Measurements from ENCODE around the gene CUBN.

CUBN gene

GRCh38 chr10:16984242-16984641 is 145.4 kb downstream of the CUBN start:
- no peak for DNase-seq

GRCh38 chr10:16976803-16977202 is 152.8 kb downstream of the CUBN start:
- no peak for DNase-seq

GRCh38 chr10:16975188-16975587 is 154.4 kb downstream of the CUBN start:
- no peak for DNase-seq

GRCh38 chr10:16968416-16969041 is 161.1 kb downstream of the CUBN start:
- DNase-seq: no peak

GRCh38 chr10:16967866-16968415 is 161.7 kb downstream of the CUBN start:
- DNase-seq: no peak

- no peak for DNase-seq
These were observed 162.4 kb downstream of the CUBN start for GRCh38 chr10:16966991-16967865.

GRCh38 chr10:16965740-16966447 is 163.7 kb downstream of the CUBN start:
- no peak for DNase-seq

GRCh38 chr10:16965344-16965616 is 164.3 kb downstream of the CUBN start:
- DNase-seq: no peak

- no peak for DNase-seq
These were observed 164.9 kb downstream of the CUBN start for GRCh38 chr10:16964576-16965343.

GRCh38 chr10:16960551-16960950 is 169.1 kb downstream of the CUBN start:
- DNase-seq: no peak

- no peak for DNase-seq
These were observed 172.6 kb downstream of the CUBN start for GRCh38 chr10:16957038-16957437.

- no peak for DNase-seq
These were observed 175.2 kb downstream of the CUBN start for GRCh38 chr10:16954280-16955030.

GRCh38 chr10:16953270-16953669 is 176.3 kb downstream of the CUBN start:
- no peak for DNase-seq

- DNase-seq: no peak
These were observed 177.0 kb downstream of the CUBN start for GRCh38 chr10:16952610-16953009.

GRCh38 chr10:16952080-16952479 is 177.5 kb downstream of the CUBN start:
- DNase-seq: no peak

- no peak for DNase-seq
These were observed 178.7 kb downstream of the CUBN start for GRCh38 chr10:16950656-16951601.

- DNase-seq: no peak
These were observed 179.8 kb downstream of the CUBN start for GRCh38 chr10:16949816-16950215.

GRCh38 chr10:16948361-16948760 is 181.2 kb downstream of the CUBN start:
- DNase-seq: no peak

- no peak for DNase-seq
These were observed 182.5 kb downstream of the CUBN start for GRCh38 chr10:16947069-16947468.

- DNase-seq: no peak
These were observed 184.0 kb downstream of the CUBN start for GRCh38 chr10:16945593-16945992.

- DNase-seq: no peak
These were observed 184.6 kb downstream of the CUBN start for GRCh38 chr10:16944986-16945385.
